Neural cell (in vitro differentiated cells): ENCODE measurements around the gene APBA1. TPM values are rescaled to one million over a fixed set of nuclear protein-coding genes. Genes with fewer than 3 reads are reported as not detected.

ENCODE experiments used
- H2AFZ ChIP-seq: fragments of 200-600, 300-800 bp; sonication (generic), shearing (Covaris generic); 2 replicates; pipeline ENCODE4 v1.6.0; 2014; ENCODE audit warnings: low read depth, mild to moderate bottlenecking, antibody characterized with exemption, low read length, moderate library complexity
- H3F3A ChIP-seq: fragments of 200-600 bp; shearing (Covaris generic); 2 replicates; pipeline ENCODE4 v1.6.1; 2016; ENCODE audit warnings: mild to moderate bottlenecking, moderate library complexity, mixed read lengths, antibody characterized with exemption, low read length; ENCODE audit not compliant: insufficient read depth, poor library complexity, severe bottlenecking
- H3K27ac ChIP-seq: fragments of 200-600, 300-800 bp; sonication (generic), shearing (Covaris generic); 2 replicates; pipeline ENCODE4 v1.5.1; 2014; ENCODE audit warnings: mild to moderate bottlenecking, low read length, moderate library complexity
- H3K27me3 ChIP-seq: fragments of 300-800, 200-600 bp; sonication (generic), shearing (Covaris generic); 2 replicates; pipeline ENCODE4 v1.6.0; 2014; ENCODE audit warnings: mild to moderate bottlenecking, low read depth, low read length, moderate library complexity; ENCODE audit not compliant: insufficient read depth
- H3K36me3 ChIP-seq: fragments of 300-800, 200-600 bp; sonication (generic), shearing (Covaris generic); 2 replicates; pipeline ENCODE4 v1.5.1; 2014; ENCODE audit warnings: mild to moderate bottlenecking, antibody characterized with exemption, low read length, moderate library complexity; ENCODE audit not compliant: insufficient read depth
- H3K4me2 ChIP-seq: fragments of 300-800, 200-600 bp; sonication (generic), shearing (Covaris generic); 2 replicates; pipeline ENCODE4 v1.6.0; 2014; ENCODE audit warnings: mild to moderate bottlenecking, low read length
- H3K4me3 ChIP-seq: fragments of 300-800, 200-600 bp; sonication (generic), shearing (Covaris generic); 2 replicates; pipeline ENCODE4 v1.5.1; 2014; ENCODE audit warnings: mild to moderate bottlenecking, low read length, moderate library complexity
- H3K79me2 ChIP-seq: fragments of 200-600 bp; shearing (Covaris generic); replicated peaks from 2 replicates; pipeline ENCODE4 v1.6.0; 2014; ENCODE audit warnings: mild to moderate bottlenecking, low read length, moderate library complexity; ENCODE audit not compliant: insufficient read depth
- H3K9ac ChIP-seq: fragments of 300-800, 200-600 bp; sonication (generic), shearing (Covaris generic); 2 replicates; pipeline ENCODE4 v1.6.1; 2016; ENCODE audit warnings: mild to moderate bottlenecking, low read length, mixed read lengths
- H3K9me2 ChIP-seq: fragments of 200-600 bp; shearing (Covaris generic); 2 replicates; pipeline ENCODE4 v1.6.1; 2016; ENCODE audit warnings: mild to moderate bottlenecking, low read length, mixed read lengths; ENCODE audit not compliant: insufficient read depth
- H3K9me3 ChIP-seq: fragments of 200-600, 300-800 bp; sonication (generic), shearing (Covaris generic); 2 replicates; pipeline ENCODE4 v1.6.1; 2016; ENCODE audit warnings: mild to moderate bottlenecking, mixed run types, low read length, moderate library complexity, mixed read lengths
- H4K20me1 ChIP-seq: fragments of 200-600 bp; shearing (Covaris generic); 2 replicates; pipeline ENCODE4 v1.6.1; 2016; ENCODE audit warnings: mild to moderate bottlenecking, mixed run types; ENCODE audit not compliant: insufficient read depth
- EP300 ChIP-seq: fragments of 450-650 bp; conservative IDR thresholded peaks from 2 replicates; pipeline ENCODE4 v1.6.1; 2014; ENCODE audit warnings: antibody characterized with exemption, mild to moderate bottlenecking, moderate library complexity; ENCODE audit not compliant: poor library complexity, severe bottlenecking
- EZH2 ChIP-seq: fragments of 200-600, 300-800 bp; shearing (Covaris generic), sonication (generic); IDR thresholded peaks from 2 replicates; pipeline ENCODE4 v1.6.1; 2014; ENCODE audit warnings: antibody characterized with exemption, low read length, borderline replicate concordance, mild to moderate bottlenecking; ENCODE audit not compliant: insufficient read depth, poor library complexity, severe bottlenecking
- MXI1 ChIP-seq: fragments of 450-650 bp; conservative IDR thresholded peaks from 2 replicates; pipeline ENCODE4 v1.6.1; 2014; ENCODE audit warnings: antibody characterized with exemption, mild to moderate bottlenecking; ENCODE audit not compliant: poor library complexity, severe bottlenecking
- POLR2AphosphoS5 ChIP-seq: IDR thresholded peaks from 2 replicates; pipeline ENCODE4 v1.6.1; 2012
- RAD21 ChIP-seq: fragments of 450-650 bp; conservative IDR thresholded peaks from 2 replicates; pipeline ENCODE4 v1.6.1; 2014; ENCODE audit warnings: antibody characterized with exemption, mild to moderate bottlenecking, moderate library complexity
- REST ChIP-seq: IDR thresholded peaks from 2 replicates; pipeline ENCODE4 v1.6.1; 2012; ENCODE audit warnings: borderline replicate concordance
- SMC3 ChIP-seq: fragments of 450-650 bp; conservative IDR thresholded peaks from 2 replicates; pipeline ENCODE4 v1.6.1; 2014; ENCODE audit warnings: antibody characterized with exemption, mild to moderate bottlenecking, moderate library complexity; ENCODE audit not compliant: poor library complexity
- TAF1 ChIP-seq: IDR thresholded peaks from 2 replicates; pipeline ENCODE4 v1.6.1; 2012; ENCODE audit warnings: low read depth
- polyA plus RNA-seq: library from polyadenylated mRNA; depleted of rRNA; stranded (reverse); fragments of >200 nt; gene quantifications from 2 replicates; pipeline ENCODE4 v1.2.3, GENCODE V29; 2014
- TF ChIP-seq, protein P1 (sequence below): fragments of 450-650 bp; IDR thresholded peaks from 2 replicates; pipeline ENCODE4 v1.5.1; 2014; ENCODE audit warnings: antibody characterized with exemption, mild to moderate bottlenecking, moderate library complexity; ENCODE audit not compliant: poor library complexity, severe bottlenecking

Gene APBA1
- polyA plus RNA-seq, 1 donor from 2014 or later = 10.9 TPM

DNA sequence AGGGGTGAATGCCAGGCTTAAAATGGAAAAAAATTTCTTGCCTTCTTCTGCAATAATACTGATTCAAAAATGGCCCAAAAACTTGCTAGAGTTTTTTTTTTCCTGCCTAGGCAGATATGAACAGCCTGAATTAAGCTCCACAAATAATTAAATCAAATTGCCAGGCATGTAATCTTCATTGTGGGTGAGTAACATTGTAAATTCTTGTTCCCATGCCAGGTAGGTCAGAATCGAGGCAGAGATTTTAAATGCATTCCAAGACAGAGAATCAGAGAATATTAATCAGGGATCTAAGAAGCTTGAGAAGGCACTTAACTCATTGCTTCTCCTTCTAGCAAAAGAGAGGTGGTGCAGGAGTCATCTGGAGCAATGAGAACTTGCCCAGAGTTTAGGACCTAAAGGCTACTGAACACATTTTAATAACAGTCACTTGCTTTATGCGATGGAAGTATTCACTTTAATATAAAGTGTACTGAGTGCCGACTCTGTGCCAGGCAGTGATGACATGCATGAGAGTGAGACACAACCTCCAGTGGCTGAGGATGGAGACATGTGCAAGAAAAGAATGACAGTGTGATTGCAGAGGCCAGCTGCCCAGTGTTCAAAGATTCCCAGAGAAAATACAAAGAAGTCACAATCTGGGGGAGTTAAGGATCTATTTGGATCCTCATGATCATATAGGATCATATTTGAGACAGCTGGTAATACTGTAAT is 102.3 kb downstream of the APBA1 start:
- no peaks in the 10 kb centered on the region for H3K9me2 ChIP-seq
- H3K9ac ChIP-seq = no peak overlapping the region
- no peaks in the 10 kb centered on the region for H4K20me1 ChIP-seq
- H3F3A ChIP-seq = no peaks in the 10 kb centered on the region
- H3K4me2 ChIP-seq = no peak overlapping the region
- no peaks in the 10 kb centered on the region for H3K9me3 ChIP-seq
- H3K4me3 ChIP-seq = no peak overlapping the region
- no peaks in the 10 kb centered on the region for H3K27me3 ChIP-seq
- no peaks in the 10 kb centered on the region for H3K36me3 ChIP-seq
- TF ChIP-seq EP300 (no peak), RAD21 (no peak), EZH2 (no peak), SMC3 (no peak), REST (no peak), TAF1 (no peak), POLR2AphosphoS5 (no peak), MXI1 (no peak)
- TF ChIP-seq, protein P1, sequence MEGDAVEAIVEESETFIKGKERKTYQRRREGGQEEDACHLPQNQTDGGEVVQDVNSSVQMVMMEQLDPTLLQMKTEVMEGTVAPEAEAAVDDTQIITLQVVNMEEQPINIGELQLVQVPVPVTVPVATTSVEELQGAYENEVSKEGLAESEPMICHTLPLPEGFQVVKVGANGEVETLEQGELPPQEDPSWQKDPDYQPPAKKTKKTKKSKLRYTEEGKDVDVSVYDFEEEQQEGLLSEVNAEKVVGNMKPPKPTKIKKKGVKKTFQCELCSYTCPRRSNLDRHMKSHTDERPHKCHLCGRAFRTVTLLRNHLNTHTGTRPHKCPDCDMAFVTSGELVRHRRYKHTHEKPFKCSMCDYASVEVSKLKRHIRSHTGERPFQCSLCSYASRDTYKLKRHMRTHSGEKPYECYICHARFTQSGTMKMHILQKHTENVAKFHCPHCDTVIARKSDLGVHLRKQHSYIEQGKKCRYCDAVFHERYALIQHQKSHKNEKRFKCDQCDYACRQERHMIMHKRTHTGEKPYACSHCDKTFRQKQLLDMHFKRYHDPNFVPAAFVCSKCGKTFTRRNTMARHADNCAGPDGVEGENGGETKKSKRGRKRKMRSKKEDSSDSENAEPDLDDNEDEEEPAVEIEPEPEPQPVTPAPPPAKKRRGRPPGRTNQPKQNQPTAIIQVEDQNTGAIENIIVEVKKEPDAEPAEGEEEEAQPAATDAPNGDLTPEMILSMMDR = no peak
- H3K27ac ChIP-seq = no peak overlapping the region
- H3K79me2 ChIP-seq = no peaks in the 10 kb centered on the region
- no peak overlapping the region for H2AFZ ChIP-seq

- H3K79me2 ChIP-seq = no peaks in the 10 kb centered on the region
- no peaks in the 10 kb centered on the region for H3K9me3 ChIP-seq
- H3K4me3 ChIP-seq = no peak overlapping the region
- no peaks in the 10 kb centered on the region for H4K20me1 ChIP-seq
- no peaks in the 10 kb centered on the region for H3K36me3 ChIP-seq
- no peak overlapping the region for H3K27ac ChIP-seq
- H2AFZ ChIP-seq = no peak overlapping the region
- TF ChIP-seq SMC3 = no peak
- TF ChIP-seq EZH2 = no peak
- no peak for TF ChIP-seq REST
- no peak for TF ChIP-seq MXI1
- no peak for TF ChIP-seq TAF1
- TF ChIP-seq POLR2AphosphoS5 = no peak
- no peak for TF ChIP-seq RAD21
- TF ChIP-seq, protein P1 = no peak
- TF ChIP-seq EP300 = no peak
- H3K9ac ChIP-seq = no peak overlapping the region
- H3F3A ChIP-seq = no peaks in the 10 kb centered on the region
- no peak overlapping the region for H3K4me2 ChIP-seq
- no peaks in the 10 kb centered on the region for H3K27me3 ChIP-seq
- H3K9me2 ChIP-seq = no peaks in the 10 kb centered on the region
Observed at GRCh38 chr9:69564557-69564956, 107.6 kb downstream of the APBA1 start.
